ENCODE measurements around the gene KLK14.

GRCh38 chr19:51071095-51071405 is 11.6 kb downstream of the KLK14 start:
- no peak for TF ChIP-seq EZH2phosphoT487 (IDR thresholded peaks at IDR 0.05; ENCODE audit: borderline replicate concordance, low read depth, low read length)
- TF ChIP-seq, protein P1, sequence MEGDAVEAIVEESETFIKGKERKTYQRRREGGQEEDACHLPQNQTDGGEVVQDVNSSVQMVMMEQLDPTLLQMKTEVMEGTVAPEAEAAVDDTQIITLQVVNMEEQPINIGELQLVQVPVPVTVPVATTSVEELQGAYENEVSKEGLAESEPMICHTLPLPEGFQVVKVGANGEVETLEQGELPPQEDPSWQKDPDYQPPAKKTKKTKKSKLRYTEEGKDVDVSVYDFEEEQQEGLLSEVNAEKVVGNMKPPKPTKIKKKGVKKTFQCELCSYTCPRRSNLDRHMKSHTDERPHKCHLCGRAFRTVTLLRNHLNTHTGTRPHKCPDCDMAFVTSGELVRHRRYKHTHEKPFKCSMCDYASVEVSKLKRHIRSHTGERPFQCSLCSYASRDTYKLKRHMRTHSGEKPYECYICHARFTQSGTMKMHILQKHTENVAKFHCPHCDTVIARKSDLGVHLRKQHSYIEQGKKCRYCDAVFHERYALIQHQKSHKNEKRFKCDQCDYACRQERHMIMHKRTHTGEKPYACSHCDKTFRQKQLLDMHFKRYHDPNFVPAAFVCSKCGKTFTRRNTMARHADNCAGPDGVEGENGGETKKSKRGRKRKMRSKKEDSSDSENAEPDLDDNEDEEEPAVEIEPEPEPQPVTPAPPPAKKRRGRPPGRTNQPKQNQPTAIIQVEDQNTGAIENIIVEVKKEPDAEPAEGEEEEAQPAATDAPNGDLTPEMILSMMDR (conservative IDR thresholded peaks at IDR 0.05; ENCODE audit: low read length) = no peak

All from OCI-LY7 (cell line).